NK-92 treated with Interleukin-12 subunit alpha and Interleukin-12 subunit beta, amount 100 ng/mL, for 24 hours (cell line): ENCODE data around the gene EGFLAM.

ENCODE experiments used
- DNase-seq: peaks from one replicate; lab custom pipeline; 2025; lab: John Stamatoyannopoulos, UW

EGFLAM gene

GRCh38 chr5:38469707-38470267 lies 211.4 kb downstream of the EGFLAM start:
- DNase-seq = no peak

GRCh38 chr5:38471709-38472108 lies 213.3 kb downstream of the EGFLAM start:
- DNase-seq = no peak

GRCh38 chr5:38472541-38472940 lies 214.2 kb downstream of the EGFLAM start:
- DNase-seq = no peak

- DNase-seq = no peak
These were observed 214.6 kb downstream of the EGFLAM start for GRCh38 chr5:38473008-38473407.

GRCh38 chr5:38478166-38478565 lies 219.8 kb downstream of the EGFLAM start:
- DNase-seq = no peak

- DNase-seq = no peak
These were observed 220.5 kb downstream of the EGFLAM start for GRCh38 chr5:38478878-38479277.

- DNase-seq = no peak
These were observed 221.1 kb downstream of the EGFLAM start for GRCh38 chr5:38479315-38479904.

GRCh38 chr5:38483805-38484398 lies 225.5 kb downstream of the EGFLAM start:
- no peak for DNase-seq

- DNase-seq = no peak
These were observed 235.8 kb downstream of the EGFLAM start for GRCh38 chr5:38494175-38494574.

GRCh38 chr5:38494763-38495162 lies 236.4 kb downstream of the EGFLAM start:
- no peak for DNase-seq

- DNase-seq = no peak
These were observed 239.6 kb downstream of the EGFLAM start for GRCh38 chr5:38497946-38498345.

- DNase-seq = no peak
These were observed 242.4 kb downstream of the EGFLAM start for GRCh38 chr5:38500573-38501260.

- DNase-seq = no peak
These were observed 247.9 kb downstream of the EGFLAM start for GRCh38 chr5:38506302-38506701.

- DNase-seq = no peak
These were observed 250.8 kb downstream of the EGFLAM start for GRCh38 chr5:38509185-38509584.
